ENCODE results near the gene SLC25A27.

SLC25A27 gene

GRCh38 chr6:46674410-46674809, 21.6 kb downstream of the SLC25A27 start:
- Histone ChIP-seq H3K79me2 (no peaks in the 10 kb centered on the region), H3K4me1 (no peaks in the 10 kb centered on the region), H3K4me2 (ENCODE audit: low read length) (no peak overlapping the region), H3K9ac (no peak overlapping the region), H3K4me3 (ENCODE audit: low read depth, low read length) (no peak overlapping the region), H3K36me3 (ENCODE audit: control insufficient read depth, insufficient read depth, low read length) (no peaks in the 10 kb centered on the region), H3K9me3 (ENCODE audit: control insufficient read depth, low read length) (no peaks in the 10 kb centered on the region), H3K27ac (no peak overlapping the region), H2AFZ (no peak overlapping the region), H3K27me3 (ENCODE audit: control insufficient read depth, insufficient read depth, low read length) (no peaks in the 10 kb centered on the region)
- no peak for TF ChIP-seq CTCF (IDR thresholded peaks at IDR 0.05)

- no peaks in the 10 kb centered on the region for H3K36me3 ChIP-seq (ENCODE audit: control insufficient read depth, insufficient read depth, low read length)
- no peak overlapping the region for H3K27ac ChIP-seq
- no peaks in the 10 kb centered on the region for H3K4me1 ChIP-seq
- H2AFZ ChIP-seq, result no peak overlapping the region
- H3K9ac ChIP-seq, result no peak overlapping the region
- no peaks in the 10 kb centered on the region for H3K27me3 ChIP-seq (ENCODE audit: control insufficient read depth, insufficient read depth, low read length)
- H3K9me3 ChIP-seq (ENCODE audit: control insufficient read depth, low read length), result no peaks in the 10 kb centered on the region
- no peak overlapping the region for H3K4me3 ChIP-seq (ENCODE audit: low read depth, low read length)
- H3K79me2 ChIP-seq, result no peaks in the 10 kb centered on the region
- no peak for TF ChIP-seq CTCF (IDR thresholded peaks at IDR 0.05)
- no peak overlapping the region for H3K4me2 ChIP-seq (ENCODE audit: low read length)
Observed at GRCh38 chr6:46676604-46677313, 24.0 kb downstream of the SLC25A27 start.

GRCh38 chr6:46677314-46677654, 24.5 kb downstream of the SLC25A27 start:
- no peaks in the 10 kb centered on the region for H3K27me3 ChIP-seq (ENCODE audit: control insufficient read depth, insufficient read depth, low read length)
- no peak overlapping the region for H3K9ac ChIP-seq
- H3K4me2 ChIP-seq (ENCODE audit: low read length), result no peak overlapping the region
- no peak overlapping the region for H3K4me3 ChIP-seq (ENCODE audit: low read depth, low read length)
- TF ChIP-seq CTCF (IDR thresholded peaks at IDR 0.05), result peak; percentile 32
- H2AFZ ChIP-seq, result no peak overlapping the region
- H3K27ac ChIP-seq, result no peak overlapping the region
- H3K36me3 ChIP-seq (ENCODE audit: control insufficient read depth, insufficient read depth, low read length), result no peaks in the 10 kb centered on the region
- H3K79me2 ChIP-seq, result no peaks in the 10 kb centered on the region
- no peaks in the 10 kb centered on the region for H3K4me1 ChIP-seq
- H3K9me3 ChIP-seq (ENCODE audit: control insufficient read depth, low read length), result no peaks in the 10 kb centered on the region

- H3K4me1 ChIP-seq, result no peaks in the 10 kb centered on the region
Observed at GRCh38 chr6:46684771-46685170, 32.0 kb downstream of the SLC25A27 start.

More at GRCh38 chr6:46684771-46685170, 32.0 kb downstream of the SLC25A27 start:
- H2AFZ ChIP-seq, result no peak overlapping the region
- H3K27ac ChIP-seq, result no peak overlapping the region
- no peak for TF ChIP-seq CTCF (IDR thresholded peaks at IDR 0.05)
- H3K79me2 ChIP-seq, result no peaks in the 10 kb centered on the region
- no peak overlapping the region for H3K4me2 ChIP-seq (ENCODE audit: low read length)
- H3K9me3 ChIP-seq (ENCODE audit: control insufficient read depth, low read length), result no peaks in the 10 kb centered on the region
- no peak overlapping the region for H3K4me3 ChIP-seq (ENCODE audit: low read depth, low read length)
- no peak overlapping the region for H3K9ac ChIP-seq
- no peaks in the 10 kb centered on the region for H3K36me3 ChIP-seq (ENCODE audit: control insufficient read depth, insufficient read depth, low read length)
- no peaks in the 10 kb centered on the region for H3K27me3 ChIP-seq (ENCODE audit: control insufficient read depth, insufficient read depth, low read length)

Data from parathyroid adenoma (tissue), 2 donors.